Thymus (tissue), 11 donors: ENCODE measurements around the gene MT1M. TPM values are rescaled to one million over a fixed set of nuclear protein-coding genes. Genes with fewer than 3 reads are reported as not detected.
A peak's percentile ranks its signal among the peaks of the same experiment; 100 is the strongest.
"Not testable (repeated sequence)": the region's sequence is repeated elsewhere in the genome, so short reads cannot be mapped to it uniquely, and the experiment has no call there.

Source experiments
- DNase-seq, 9 donors: peaks; one replicate each; pipeline ENCODE4 v3.0.0-alpha.2; 2013; ENCODE audit warnings: low spot score in 9 of 9, low read depth in 6 of 9, missing footprints in 1 of 9
- H3K27ac ChIP-seq, 2 donors: one replicate each; pipeline ENCODE4 v1.5.1; 2013; ENCODE audit warnings: control low read depth in 1 of 2, low read depth in 1 of 2, low read length in 1 of 2, mild to moderate bottlenecking in 1 of 2, moderate library complexity in 1 of 2
- H3K27me3 ChIP-seq, 2 donors: one replicate each; pipeline ENCODE4 v1.5.1; 2013; ENCODE audit warnings: low read length in 1 of 2; ENCODE audit not compliant: control insufficient read depth in 2 of 2, insufficient read depth in 1 of 2
- H3K36me3 ChIP-seq, 2 donors: one replicate each; pipeline ENCODE4 v1.5.1; 2013; ENCODE audit warnings: low read length in 1 of 2, mild to moderate bottlenecking in 1 of 2, moderate library complexity in 1 of 2; ENCODE audit not compliant: control insufficient read depth in 2 of 2, insufficient read depth in 2 of 2
- H3K4me1 ChIP-seq, 2 donors: one replicate each; pipeline ENCODE4 v1.5.1; 2013; ENCODE audit warnings: low read length in 2 of 2; ENCODE audit not compliant: control insufficient read depth in 2 of 2, insufficient read depth in 2 of 2
- H3K4me3 ChIP-seq, 2 donors: one replicate each; pipeline ENCODE4 v1.5.1; 2013; ENCODE audit warnings: low read length in 2 of 2, control low read depth in 1 of 2, mild to moderate bottlenecking in 1 of 2
- H3K9me3 ChIP-seq, 2 donors: one replicate each; pipeline ENCODE4 v1.5.1; 2013; ENCODE audit warnings: low read length in 1 of 2, mild to moderate bottlenecking in 1 of 2; ENCODE audit not compliant: control insufficient read depth in 2 of 2, insufficient read depth in 1 of 2
- WGBS: extraction: QIAGEN DNeasy Blood & Tissue Kit; methylation state at CpG from one replicate; pipeline ENCODE4 v1.1.7; 2013; 5-methylcytosine and 5-hydroxymethylcytosine counted together
- polyA plus RNA-seq: library from polyadenylated mRNA; stranded (reverse); fragments of 200-250 nt; gene quantifications from one replicate; pipeline ENCODE4 v1.2.3, GENCODE V29; 2013
- total RNA-seq: library from RNA; stranded (reverse); fragments of 120-200 nt; gene quantifications from one replicate; pipeline ENCODE4 v1.2.4, GENCODE V29; 2013
- donor health status: healthy.

MT1M gene
- total and polyA plus RNA-seq, 2 donors: 0.28 to 97.7 TPM

GRCh38 chr16:56665286-56666261, 33.1 kb downstream of the MT1M start:
- H3K4me3 ChIP-seq, DNase-seq, H3K27ac ChIP-seq, H3K36me3 ChIP-seq, H3K9me3 ChIP-seq: not testable (repeated sequence)
- Histone ChIP-seq H3K27me3 (peaks cover 61 to 99% of the 10 kb centered on the region in 2 donors), H3K4me1 (peaks cover 12 to 21% of the 10 kb centered on the region in 2 donors)
- 78% methylated on average over 8 of the region's 8 CpGs for WGBS

GRCh38 chr16:56667581-56668571, 35.4 kb downstream of the MT1M start, which contains the start of gene MT1G:
Gene MT1G (minus strand): TSS chr16:56668065. CDS start chr16:56667993, 72 bp downstream.
- Histone ChIP-seq H3K27ac (no peak within 1 kb of the TSS), H3K9me3 (no peaks in the 10 kb centered on the region), H3K36me3 (no peaks in the 10 kb centered on the region), H3K27me3 (peaks cover 71 to 100% of the 10 kb centered on the region in 2 donors), H3K4me1 (peaks cover 7 to 12% of the 10 kb centered on the region in 2 donors), H3K4me3 (peak within 1 kb of the TSS in 1 of 2 donors; percentile 6)
- DNase-seq: peak in 1 of 9 donors; percentile 23
- WGBS: 7% methylated on average over 46 of the region's 46 CpGs

GRCh38 chr16:56669005-56669839, 36.8 kb downstream of the MT1M start, which contains the start of gene MT1H:
Gene MT1H (plus strand): TSS chr16:56669814. CDS start chr16:56669885, 71 bp downstream.
- WGBS: 10% methylated on average over 38 of the region's 38 CpGs
- Histone ChIP-seq H3K27me3 (peaks cover 67 to 98% of the 10 kb centered on the region in 2 donors), H3K4me1 (peaks cover 6 to 8% of the 10 kb centered on the region in 2 donors), H3K4me3 (no peak within 1 kb of the TSS), H3K36me3 (no peaks in the 10 kb centered on the region), H3K9me3 (no peaks in the 10 kb centered on the region), H3K27ac (no peak within 1 kb of the TSS)
- DNase-seq: no peak

- H3K27me3 ChIP-seq: peaks cover 60 to 93% of the 10 kb centered on the region in 2 donors
- H3K4me1 ChIP-seq: peaks cover 6 to 8% of the 10 kb centered on the region in 2 donors
- no peak overlapping the region for H3K4me3 ChIP-seq
- DNase-seq: no peak
- H3K36me3 ChIP-seq: no peaks in the 10 kb centered on the region
- H3K9me3 ChIP-seq: no peaks in the 10 kb centered on the region
- H3K27ac ChIP-seq: no peak overlapping the region
- WGBS: 10% methylated on average over 19 of the region's 19 CpGs
Observed at GRCh38 chr16:56669840-56670619, 37.6 kb downstream of the MT1M start.

- no peaks in the 10 kb centered on the region for H3K36me3 ChIP-seq
- H3K9me3 ChIP-seq: no peaks in the 10 kb centered on the region
- peaks cover 60 to 93% of the 10 kb centered on the region in 2 donors for H3K27me3 ChIP-seq
- H3K4me1 ChIP-seq: peaks cover 8 to 10% of the 10 kb centered on the region in 2 donors
- WGBS: 51% methylated on average over 2 of the region's 2 CpGs
- H3K4me3 ChIP-seq: no peak overlapping the region
- no peak overlapping the region for H3K27ac ChIP-seq
- DNase-seq: no peak
Observed at GRCh38 chr16:56670620-56670934, 38.1 kb downstream of the MT1M start.

- H3K4me1 ChIP-seq: peaks cover 14 to 19% of the 10 kb centered on the region in 2 donors
- not testable (repeated sequence) for H3K4me3 ChIP-seq, H3K9me3 ChIP-seq, DNase-seq, H3K27ac ChIP-seq, H3K36me3 ChIP-seq
- 93% methylated on average over 2 of the region's 2 CpGs for WGBS
- H3K27me3 ChIP-seq: peaks cover 59 to 93% of the 10 kb centered on the region in 2 donors
Observed at GRCh38 chr16:56671691-56672090, 39.2 kb downstream of the MT1M start.

- Histone ChIP-seq H3K4me1 (peaks cover 14 to 22% of the 10 kb centered on the region in 2 donors), H3K27me3 (peaks cover 56 to 93% of the 10 kb centered on the region in 2 donors)
- H3K4me3 ChIP-seq, H3K27ac ChIP-seq, DNase-seq, H3K9me3 ChIP-seq, H3K36me3 ChIP-seq: not testable (repeated sequence)
- 98% methylated on average over 3 of the region's 3 CpGs for WGBS
Observed at GRCh38 chr16:56672171-56672570, 39.7 kb downstream of the MT1M start.
